Fibroblast of villous mesenchyme (primary cell): ENCODE data around the gene ADAMTS12. TPM values are rescaled to one million over a fixed set of nuclear protein-coding genes. Genes with fewer than 3 reads are reported as not detected.
"Not testable (repeated sequence)": the region's sequence is repeated elsewhere in the genome, so short reads cannot be mapped to it uniquely, and the experiment has no call there.

Source experiments
- DNase-seq: peaks from one replicate; pipeline ENCODE4 v3.0.0-alpha.2; 2010; ENCODE audit warnings: low read depth
- H3K4me3 ChIP-seq: 2 replicates; pipeline ENCODE4 v1.5.1; 2011; ENCODE audit warnings: low read depth, mild to moderate bottlenecking, low read length
- total RNA-seq: library from RNA; depleted of rRNA; stranded (reverse); fragments of >200 nt; gene quantifications from 2 replicates; pipeline ENCODE4 v1.2.3, GENCODE V29; 2012
- TF ChIP-seq, protein P1 (sequence below): IDR thresholded peaks from 2 replicates; pipeline ENCODE4 v1.5.1; 2012; ENCODE audit warnings: low read depth, mild to moderate bottlenecking, low read length; ENCODE audit not compliant: insufficient read depth

Gene ADAMTS12
- total RNA-seq, 1 donor, result 94.1 TPM

DNA sequence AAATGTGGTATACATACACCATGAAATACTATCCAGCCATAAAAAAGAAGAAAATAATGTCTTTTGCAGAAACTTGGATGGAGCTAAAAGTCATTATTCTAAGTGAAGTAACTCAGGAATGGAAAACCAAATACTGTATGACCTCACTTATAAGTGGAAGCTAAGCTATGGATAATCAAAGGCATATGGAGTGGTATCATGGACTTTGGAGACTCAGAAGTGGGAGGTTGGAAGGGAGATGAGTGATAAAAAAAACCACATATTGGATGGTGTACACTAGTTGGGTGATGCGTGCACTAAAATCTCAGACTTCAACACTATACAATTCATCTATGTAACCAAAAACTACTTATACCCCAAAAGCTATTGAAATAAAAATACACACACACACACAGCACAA, 24.5 kb downstream of the ADAMTS12 start:
- TF ChIP-seq, protein P1, sequence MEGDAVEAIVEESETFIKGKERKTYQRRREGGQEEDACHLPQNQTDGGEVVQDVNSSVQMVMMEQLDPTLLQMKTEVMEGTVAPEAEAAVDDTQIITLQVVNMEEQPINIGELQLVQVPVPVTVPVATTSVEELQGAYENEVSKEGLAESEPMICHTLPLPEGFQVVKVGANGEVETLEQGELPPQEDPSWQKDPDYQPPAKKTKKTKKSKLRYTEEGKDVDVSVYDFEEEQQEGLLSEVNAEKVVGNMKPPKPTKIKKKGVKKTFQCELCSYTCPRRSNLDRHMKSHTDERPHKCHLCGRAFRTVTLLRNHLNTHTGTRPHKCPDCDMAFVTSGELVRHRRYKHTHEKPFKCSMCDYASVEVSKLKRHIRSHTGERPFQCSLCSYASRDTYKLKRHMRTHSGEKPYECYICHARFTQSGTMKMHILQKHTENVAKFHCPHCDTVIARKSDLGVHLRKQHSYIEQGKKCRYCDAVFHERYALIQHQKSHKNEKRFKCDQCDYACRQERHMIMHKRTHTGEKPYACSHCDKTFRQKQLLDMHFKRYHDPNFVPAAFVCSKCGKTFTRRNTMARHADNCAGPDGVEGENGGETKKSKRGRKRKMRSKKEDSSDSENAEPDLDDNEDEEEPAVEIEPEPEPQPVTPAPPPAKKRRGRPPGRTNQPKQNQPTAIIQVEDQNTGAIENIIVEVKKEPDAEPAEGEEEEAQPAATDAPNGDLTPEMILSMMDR, result no peak
- no peak overlapping the region for H3K4me3 ChIP-seq
- DNase-seq, result no peak

- H3K4me3 ChIP-seq, result not testable (repeated sequence)
- peak; percentile 64 for DNase-seq
These were observed 32.6 kb downstream of the ADAMTS12 start for GRCh38 chr5:33859177-33859576.

- no peak overlapping the region for H3K4me3 ChIP-seq
- no peak for DNase-seq
- TF ChIP-seq, protein P1, result no peak
These were observed 34.8 kb downstream of the ADAMTS12 start for GRCh38 chr5:33857037-33857436.

GRCh38 chr5:33855396-33855795, 36.4 kb downstream of the ADAMTS12 start:
- no peak overlapping the region for H3K4me3 ChIP-seq
- TF ChIP-seq, protein P1, result no peak
- no peak for DNase-seq

DNA sequence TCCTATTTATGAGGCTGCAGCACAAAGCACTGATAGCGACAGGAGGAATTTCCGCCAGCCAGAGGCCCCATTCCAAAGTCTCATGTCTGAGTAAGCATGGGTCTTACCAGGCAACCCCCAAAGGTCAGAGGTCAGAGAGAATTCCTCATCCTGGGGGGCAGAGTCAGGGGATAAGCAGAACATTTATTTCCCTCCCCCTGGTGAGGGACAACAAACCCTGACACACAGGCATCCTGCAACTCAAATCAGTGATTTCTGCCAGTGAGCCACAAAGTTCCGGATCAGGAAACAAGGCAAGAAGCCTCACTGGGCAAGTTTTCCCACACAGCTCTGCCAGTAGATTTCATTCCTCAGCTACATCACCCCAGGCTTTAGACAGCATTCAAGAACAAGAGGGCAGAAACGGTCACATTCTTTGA, 37.0 kb downstream of the ADAMTS12 start:
- TF ChIP-seq, protein P1, result no peak
- peak; percentile 74 for DNase-seq
- no peak overlapping the region for H3K4me3 ChIP-seq

GRCh38 chr5:33852837-33853236, 39.0 kb downstream of the ADAMTS12 start:
- TF ChIP-seq, protein P1, result no peak
- no peak overlapping the region for H3K4me3 ChIP-seq
- DNase-seq, result no peak

DNA sequence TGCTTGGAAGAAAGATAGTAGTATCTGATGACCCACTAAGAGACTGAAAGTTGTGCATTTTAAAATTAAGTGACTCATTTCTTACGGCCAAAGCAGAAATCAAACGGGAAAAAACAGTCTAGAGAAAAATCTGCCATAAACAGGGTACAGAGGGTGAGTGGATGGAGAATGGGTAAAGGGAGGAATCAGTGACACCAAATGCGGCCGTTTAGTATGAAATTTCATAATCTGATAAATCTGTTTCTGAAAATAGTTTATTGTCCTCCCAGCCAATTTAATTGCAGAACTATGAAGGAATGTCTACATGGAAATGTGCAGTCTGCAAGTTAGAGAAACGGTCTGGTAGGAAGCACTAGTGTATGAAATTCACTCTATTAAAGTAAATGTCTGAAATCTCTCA, 39.5 kb downstream of the ADAMTS12 start:
- TF ChIP-seq, protein P1, result no peak
- peak overlapping the region; percentile 7 for H3K4me3 ChIP-seq
- DNase-seq, result no peak
